ENCODE measurements around the gene ANKRD6. TPM values are rescaled to one million over a fixed set of nuclear protein-coding genes. Genes with fewer than 3 reads are reported as not detected.

The ANKRD6 gene
- total RNA-seq, 4 donors from 2014 or later: 0.57 to 11.6 (median 3.0) TPM

DNA sequence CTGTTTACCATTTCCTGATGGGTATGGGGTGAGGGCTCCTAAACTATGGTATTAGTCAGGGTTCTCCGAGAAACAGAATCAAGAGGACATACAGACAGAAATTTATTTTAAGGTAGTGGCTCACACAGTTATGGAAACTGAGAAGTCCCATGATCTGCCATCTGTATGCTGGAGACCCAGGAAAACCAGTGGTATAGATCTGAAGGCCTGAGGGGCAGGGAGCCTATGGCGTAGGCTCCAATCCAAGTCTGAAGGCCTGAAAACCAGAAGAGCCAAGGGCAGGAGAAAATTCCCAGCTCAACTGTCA is 93.6 kb downstream of the ANKRD6 start:
- Histone ChIP-seq H3K4me1 (no peaks in the 10 kb centered on the region), H3K36me3 (no peaks in the 10 kb centered on the region), H3K4me3 (no peak overlapping the region), H3K27ac (no peak overlapping the region), H3K27me3 (no peaks in the 10 kb centered on the region), H3K9me3 (no peaks in the 10 kb centered on the region)
- no peak for DNase-seq
- TF ChIP-seq POLR2A (IDR thresholded peaks at IDR 0.05) (no peak), CTCF (IDR thresholded peaks at IDR 0.05) (no peak)

- no peaks in the 10 kb centered on the region for H3K4me1 ChIP-seq
- no peaks in the 10 kb centered on the region for H3K27me3 ChIP-seq
- no peak overlapping the region for H3K4me3 ChIP-seq
- no peak for DNase-seq
- no peaks in the 10 kb centered on the region for H3K36me3 ChIP-seq
- no peak overlapping the region for H3K27ac ChIP-seq
- H3K9me3 ChIP-seq: no peaks in the 10 kb centered on the region
- TF ChIP-seq CTCF (IDR thresholded peaks at IDR 0.05) (no peak), POLR2A (IDR thresholded peaks at IDR 0.05) (no peak)
Observed at GRCh38 chr6:89527634-89528033, 94.7 kb downstream of the ANKRD6 start.

DNA sequence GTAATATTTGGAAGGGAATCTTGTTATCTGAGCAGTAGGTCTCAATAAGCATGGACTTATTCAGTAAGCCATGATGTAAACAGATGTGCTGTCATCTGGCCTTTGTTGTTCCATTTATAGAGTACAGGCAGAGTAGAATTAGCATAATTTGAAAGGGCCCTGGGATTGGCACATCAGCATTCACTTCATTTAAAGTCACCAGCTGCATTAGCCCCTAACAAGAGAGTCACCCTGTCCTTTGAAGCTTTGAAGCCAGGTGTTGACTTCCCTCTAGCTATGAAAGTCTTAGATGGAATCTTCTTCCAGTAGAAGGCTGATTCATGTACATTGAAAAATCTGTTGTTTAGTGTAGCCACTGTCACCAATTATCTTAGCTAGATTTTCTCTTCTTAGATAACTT is 95.9 kb downstream of the ANKRD6 start:
- no peaks in the 10 kb centered on the region for H3K9me3 ChIP-seq
- no peak overlapping the region for H3K27ac ChIP-seq
- H3K4me1 ChIP-seq: no peaks in the 10 kb centered on the region
- no peaks in the 10 kb centered on the region for H3K36me3 ChIP-seq
- TF ChIP-seq CTCF (IDR thresholded peaks at IDR 0.05) (no peak), POLR2A (IDR thresholded peaks at IDR 0.05) (no peak)
- no peaks in the 10 kb centered on the region for H3K27me3 ChIP-seq
- DNase-seq: no peak
- no peak overlapping the region for H3K4me3 ChIP-seq

- Histone ChIP-seq H3K36me3 (no peaks in the 10 kb centered on the region), H3K4me3 (no peak overlapping the region), H3K9me3 (no peaks in the 10 kb centered on the region), H3K4me1 (no peaks in the 10 kb centered on the region), H3K27me3 (no peaks in the 10 kb centered on the region), H3K27ac (no peak overlapping the region)
- DNase-seq: no peak
- TF ChIP-seq POLR2A (IDR thresholded peaks at IDR 0.05) (no peak), CTCF (IDR thresholded peaks at IDR 0.05) (no peak)
Observed at GRCh38 chr6:89530982-89531381, 98.0 kb downstream of the ANKRD6 start.

DNA sequence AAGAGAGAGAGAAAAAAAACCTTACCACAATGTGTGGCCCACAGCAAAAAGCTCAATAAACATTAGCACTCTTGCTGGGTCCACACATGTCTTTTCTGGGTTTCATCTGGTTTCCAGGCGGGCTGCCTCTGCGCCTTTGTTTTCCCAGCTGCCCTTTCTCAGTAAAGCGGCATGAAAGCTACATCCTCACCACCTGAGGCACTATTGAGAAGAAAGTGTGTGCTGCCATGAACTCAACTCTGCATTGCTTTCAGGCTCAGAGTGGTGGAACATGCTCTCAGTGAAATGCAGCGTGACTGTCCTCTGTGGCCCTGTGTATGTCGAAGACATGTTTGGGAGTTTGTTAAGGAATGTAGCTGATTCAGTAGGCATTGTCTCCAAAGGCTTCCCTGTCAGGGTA is 103.3 kb downstream of the ANKRD6 start:
- TF ChIP-seq CTCF (IDR thresholded peaks at IDR 0.05) (no peak), POLR2A (IDR thresholded peaks at IDR 0.05) (no peak)
- Histone ChIP-seq H3K9me3 (no peaks in the 10 kb centered on the region), H3K36me3 (no peaks in the 10 kb centered on the region), H3K27me3 (no peaks in the 10 kb centered on the region), H3K4me3 (no peak overlapping the region), H3K27ac (no peak overlapping the region), H3K4me1 (no peaks in the 10 kb centered on the region)
- no peak for DNase-seq

- H3K27me3 ChIP-seq: no peaks in the 10 kb centered on the region
- no peak for TF ChIP-seq POLR2A (IDR thresholded peaks at IDR 0.05)
- no peak for TF ChIP-seq CTCF (IDR thresholded peaks at IDR 0.05)
- H3K4me3 ChIP-seq: no peak overlapping the region
- no peaks in the 10 kb centered on the region for H3K4me1 ChIP-seq
- no peak overlapping the region for H3K27ac ChIP-seq
- DNase-seq: no peak
- no peaks in the 10 kb centered on the region for H3K9me3 ChIP-seq
- H3K36me3 ChIP-seq: no peaks in the 10 kb centered on the region
Observed at GRCh38 chr6:89539779-89540178, 106.8 kb downstream of the ANKRD6 start.
